GM08714 (cell line): ENCODE measurements around the gene SIX3.

Experiments
- H3K4me3 ChIP-seq: fragments of 200-500 bp; sonication (Bioruptor generic); 2 replicates; pipeline ENCODE4 v1.5.1; 2014; ENCODE audit warnings: mild to moderate bottlenecking, low read length, inconsistent platforms
- ZNF274 ChIP-seq: IDR thresholded peaks from 2 replicates; pipeline ENCODE4 v1.6.1; 2012; ENCODE audit warnings: mild to moderate bottlenecking, low read depth, low read length

SIX3 gene

GRCh38 chr2:44952806-44953498, 11.4 kb downstream of the SIX3 start:
- no peak for TF ChIP-seq ZNF274
- H3K4me3 ChIP-seq: no peak overlapping the region; the same call in 1 of the 2 replicates

- TF ChIP-seq ZNF274: no peak
- no peak overlapping the region for H3K4me3 ChIP-seq
Measured at GRCh38 chr2:44953499-44953883, 12.0 kb downstream of the SIX3 start.

- H3K4me3 ChIP-seq: no peak overlapping the region; the same call in 1 of the 2 replicates
- no peak for TF ChIP-seq ZNF274
Measured at GRCh38 chr2:44954447-44954888, 13.0 kb downstream of the SIX3 start.

- peak overlapping the region; percentile 1; the same call in 1 of the 2 replicates for H3K4me3 ChIP-seq
- no peak for TF ChIP-seq ZNF274
Measured at GRCh38 chr2:44954889-44955592, 13.5 kb downstream of the SIX3 start.

GRCh38 chr2:44955593-44956392, 14.3 kb downstream of the SIX3 start:
- H3K4me3 ChIP-seq: peak overlapping the region; percentile 1; the same call in 1 of the 2 replicates
- TF ChIP-seq ZNF274: no peak

GRCh38 chr2:44956843-44957242, 15.3 kb downstream of the SIX3 start:
- no peak overlapping the region for H3K4me3 ChIP-seq
- TF ChIP-seq ZNF274: no peak

GRCh38 chr2:44957656-44958327, 16.3 kb downstream of the SIX3 start:
- no peak for TF ChIP-seq ZNF274
- H3K4me3 ChIP-seq: no peak overlapping the region

- H3K4me3 ChIP-seq: no peak overlapping the region
- TF ChIP-seq ZNF274: no peak
Measured at GRCh38 chr2:44959855-44960254, 18.4 kb downstream of the SIX3 start.

GRCh38 chr2:44960871-44961270, 19.4 kb downstream of the SIX3 start:
- H3K4me3 ChIP-seq: no peak overlapping the region
- no peak for TF ChIP-seq ZNF274

- H3K4me3 ChIP-seq: no peak overlapping the region
- no peak for TF ChIP-seq ZNF274
Measured at GRCh38 chr2:44962176-44962695, 20.7 kb downstream of the SIX3 start.

GRCh38 chr2:44964752-44965236, 23.3 kb downstream of the SIX3 start:
- no peak for TF ChIP-seq ZNF274
- H3K4me3 ChIP-seq: no peak overlapping the region

GRCh38 chr2:44965684-44966083, 24.2 kb downstream of the SIX3 start:
- H3K4me3 ChIP-seq: no peak overlapping the region
- no peak for TF ChIP-seq ZNF274

GRCh38 chr2:44967056-44967455, 25.6 kb downstream of the SIX3 start:
- TF ChIP-seq ZNF274: no peak
- H3K4me3 ChIP-seq: no peak overlapping the region

- H3K4me3 ChIP-seq: no peak overlapping the region
- no peak for TF ChIP-seq ZNF274
Measured at GRCh38 chr2:44967727-44968432, 26.4 kb downstream of the SIX3 start.
